PFSK-1 (cell line): ENCODE measurements around the gene ATP6V0D1.

Experiments
- FOXP2 ChIP-seq: optimal IDR thresholded peaks from 2 replicates; pipeline ENCODE3; 2011; ENCODE audit warnings: borderline replicate concordance, control low read depth, inconsistent platforms; ENCODE audit not compliant: insufficient read depth; ENCODE audit errors: extremely low read length, extremely low read depth
- POLR2AphosphoS5 ChIP-seq: IDR thresholded peaks from 2 replicates; pipeline ENCODE4 v1.6.1; 2012; ENCODE audit warnings: low read depth, mild to moderate bottlenecking, control low read depth, low read length, moderate library complexity
- REST ChIP-seq, 2 experiments: IDR thresholded peaks; 2 replicates each; pipeline versions ENCODE4 v1.6.1 to v1.8.0; 2011 to 2012; ENCODE audit warnings: low read depth in 2 of 2, low read length in 2 of 2, control low read depth in 1 of 2, inconsistent platforms in 1 of 2, mild to moderate bottlenecking in 1 of 2, moderate library complexity in 1 of 2; ENCODE audit not compliant: insufficient read depth in 1 of 2
- SIN3A ChIP-seq: IDR thresholded peaks from 2 replicates; pipeline ENCODE4 v1.6.1; 2012; ENCODE audit warnings: mild to moderate bottlenecking, low read length, moderate library complexity, borderline replicate concordance; ENCODE audit not compliant: insufficient read depth
- TAF1 ChIP-seq: IDR thresholded peaks from 2 replicates; pipeline ENCODE4 v1.6.1; 2012; ENCODE audit warnings: low read length, control low read depth, borderline replicate concordance; ENCODE audit not compliant: insufficient read depth

The ATP6V0D1 gene

DNA sequence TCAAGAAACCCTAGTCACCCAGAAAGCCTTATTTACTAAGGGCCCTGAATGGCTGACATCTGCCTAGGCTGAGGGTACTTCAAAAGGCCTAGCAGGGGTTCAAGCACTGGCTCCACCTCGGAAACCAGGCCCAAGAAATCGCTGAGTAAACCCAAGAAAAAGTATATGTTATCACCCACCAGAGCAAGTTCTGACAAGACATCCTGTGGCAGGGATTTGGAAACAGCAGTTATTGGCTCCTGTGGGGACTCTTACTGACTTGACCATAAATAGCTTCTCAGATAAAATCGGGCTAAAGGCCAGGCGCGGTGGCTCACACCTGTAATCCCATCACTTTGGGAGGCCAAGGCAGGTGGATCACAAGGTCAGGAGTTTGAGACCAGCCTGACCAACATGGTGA is 12.2 kb downstream of the ATP6V0D1 start:
- TF ChIP-seq REST (IDR thresholded peaks at IDR 0.05; ENCODE audit: insufficient read depth in 1 of 2, low read depth in 2 of 2, low read length in 2 of 2) (no peak), FOXP2 (no peak), TAF1 (no peak)

DNA sequence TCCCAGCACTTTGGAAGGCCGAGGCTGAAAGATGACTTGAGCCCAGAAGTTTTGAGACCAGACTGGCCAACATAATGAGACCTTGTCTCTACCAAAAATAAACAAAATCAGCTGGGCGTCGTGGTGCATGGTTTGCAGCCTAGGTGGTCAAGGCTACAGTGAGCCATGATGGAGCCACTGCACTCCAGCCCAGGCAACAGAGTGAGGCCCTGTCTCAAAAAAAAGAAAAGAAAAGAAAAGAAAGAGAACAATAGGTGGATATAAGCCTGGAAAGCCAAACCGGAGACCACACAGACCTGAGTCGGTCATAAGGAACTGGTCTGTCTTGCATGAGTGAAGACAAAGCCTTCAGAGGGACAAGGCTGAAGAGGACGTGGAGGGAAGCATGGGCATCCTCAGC is 14.4 kb downstream of the ATP6V0D1 start:
- TF ChIP-seq REST (IDR thresholded peaks at IDR 0.05; ENCODE audit: insufficient read depth in 1 of 2, low read depth in 2 of 2, low read length in 2 of 2) (no peak), SIN3A (no peak), FOXP2 (no peak), TAF1 (no peak), POLR2AphosphoS5 (no peak)

GRCh38 chr16:67464565-67464964 is 16.4 kb downstream of the ATP6V0D1 start:
- TF ChIP-seq SIN3A: no peak
- no peak for TF ChIP-seq TAF1
- no peak for TF ChIP-seq FOXP2
- no peak for TF ChIP-seq POLR2AphosphoS5
- TF ChIP-seq REST (IDR thresholded peaks at IDR 0.05; ENCODE audit: insufficient read depth in 1 of 2, low read depth in 2 of 2, low read length in 2 of 2): no peak

DNA sequence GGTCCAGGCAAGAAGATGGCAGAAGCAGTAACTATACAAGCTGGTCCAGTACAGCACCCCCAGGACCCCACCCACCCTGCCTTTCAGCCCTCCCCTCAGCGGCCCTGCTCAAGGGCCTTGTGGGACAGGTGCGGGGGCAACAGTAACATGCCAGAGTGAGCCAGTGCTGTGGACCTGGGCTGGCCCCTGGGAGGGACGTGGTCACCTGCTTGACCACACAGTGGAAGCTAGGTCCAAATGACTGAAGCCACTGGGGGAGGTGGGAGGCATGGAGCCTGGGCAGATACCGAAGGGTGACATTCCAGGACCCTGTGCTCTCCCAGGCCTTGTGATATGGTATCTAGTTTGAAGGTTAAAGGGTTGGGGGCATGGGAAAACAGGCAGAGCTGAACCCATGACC is 17.3 kb downstream of the ATP6V0D1 start:
- no peak for TF ChIP-seq SIN3A
- no peak for TF ChIP-seq FOXP2
- no peak for TF ChIP-seq POLR2AphosphoS5
- TF ChIP-seq REST (IDR thresholded peaks at IDR 0.05; ENCODE audit: insufficient read depth in 1 of 2, low read depth in 2 of 2, low read length in 2 of 2): no peak
- TF ChIP-seq TAF1: no peak

DNA sequence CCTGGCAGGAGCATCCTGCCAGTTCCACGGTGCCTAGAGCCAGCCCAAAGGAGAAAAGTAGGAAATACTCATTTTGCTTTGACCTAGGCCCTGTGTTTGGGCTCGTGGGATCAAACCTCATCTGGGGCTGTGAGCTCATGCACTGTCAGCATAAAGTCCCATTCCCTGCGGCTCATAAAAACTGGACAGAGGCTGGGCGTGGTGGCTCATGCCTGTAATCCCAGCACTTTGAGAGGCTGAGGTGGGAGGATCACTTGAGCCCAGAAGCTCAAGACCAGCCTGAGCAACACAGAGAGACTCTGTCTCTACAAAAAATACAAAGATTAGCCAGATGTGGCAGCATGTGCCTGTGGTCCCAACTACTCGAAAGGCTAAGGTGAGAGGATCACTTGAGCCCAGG is 17.9 kb downstream of the ATP6V0D1 start:
- TF ChIP-seq SIN3A (no peak), TAF1 (no peak), FOXP2 (no peak), POLR2AphosphoS5 (no peak), REST (IDR thresholded peaks at IDR 0.05; ENCODE audit: insufficient read depth in 1 of 2, low read depth in 2 of 2, low read length in 2 of 2) (no peak)
